IMR-90 (cell line): ENCODE results near the gene PAX5. TPM values are rescaled to one million over a fixed set of nuclear protein-coding genes. Genes with fewer than 3 reads are reported as not detected.
A peak's percentile ranks its signal among the peaks of the same experiment; 100 is the strongest.

Experiments used
- ATAC-seq: fragments of 200-7000 bp; cut with Tn5 transposase; 2 replicates; pipeline ENCODE4 v1.9.1; 2020; ENCODE audit warnings: low read depth, mild to moderate bottlenecking, moderate library complexity
- BruUV-seq: library from RNA; stranded (reverse); fragments of 400-500 nt; replicated peaks from 2 replicates; lab custom pipeline; 2021; lab: Mats Ljungman, UMichigan
- CTCF ChIA-PET: fragments of 300-600 bp; formaldehyde crosslinking; extraction: SDS; loops from one replicate; lab custom pipeline; 2021; ENCODE audit warnings: antibody characterized with exemption; lab: Yijun Ruan, JAX
- POLR2A ChIA-PET: fragments of 300-600 bp; sonication (Branson Sonifier 250); formaldehyde crosslinking; loops from one replicate; lab custom pipeline; 2022; ENCODE audit warnings: antibody characterized with exemption; ENCODE audit not compliant: unreplicated experiment; lab: Charles Lee
- DNase-seq: peaks from one replicate; pipeline ENCODE4 v3.0.0; 2013
- H2AFZ ChIP-seq: replicated peaks from 2 replicates; pipeline ENCODE3; 2013; ENCODE audit warnings: low read length, mild to moderate bottlenecking; ENCODE audit not compliant: poor library complexity
- H2AK5ac ChIP-seq: 2 replicates; pipeline ENCODE4 v1.6.1; 2013; ENCODE audit warnings: low read depth, low read length, inconsistent platforms
- H2AK9ac ChIP-seq: replicated peaks from 2 replicates; pipeline ENCODE3; 2013; ENCODE audit warnings: mild to moderate bottlenecking, low read depth, low read length, moderate library complexity; ENCODE audit not compliant: poor library complexity
- H2BK120ac ChIP-seq: 2 replicates; pipeline ENCODE4 v1.6.1; 2013; ENCODE audit warnings: low read depth, low read length, inconsistent platforms
- H2BK15ac ChIP-seq: 3 replicates; pipeline ENCODE4 v1.6.1; 2013; ENCODE audit warnings: low read depth, low read length, inconsistent platforms
- H2BK20ac ChIP-seq: 2 replicates; pipeline ENCODE4 v1.6.1; 2013; ENCODE audit warnings: low read depth, mild to moderate bottlenecking, inconsistent platforms, low read length, moderate library complexity
- H2BK5ac ChIP-seq: 2 replicates; pipeline ENCODE4 v1.6.1; 2013; ENCODE audit warnings: mild to moderate bottlenecking, low read depth, low read length, inconsistent platforms; ENCODE audit not compliant: poor library complexity, severe bottlenecking
- H3K14ac ChIP-seq: replicated peaks from 2 replicates; pipeline ENCODE4 v1.6.1; 2013; ENCODE audit warnings: low read depth, low read length, inconsistent platforms
- H3K18ac ChIP-seq: 2 replicates; pipeline ENCODE4 v1.6.1; 2013; ENCODE audit warnings: low read depth, low read length, control low read depth
- H3K23ac ChIP-seq: 2 replicates; pipeline ENCODE4 v1.6.1; 2013; ENCODE audit warnings: low read depth, low read length, inconsistent platforms
- H3K27ac ChIP-seq: 2 replicates; pipeline ENCODE4 v1.5.1; 2013; ENCODE audit warnings: mild to moderate bottlenecking, control low read depth, low read length; ENCODE audit not compliant: insufficient read depth
- H3K27me3 ChIP-seq: 2 replicates; pipeline ENCODE4 v1.6.1; 2013; ENCODE audit warnings: low read length; ENCODE audit not compliant: control insufficient read depth, insufficient read depth
- H3K36me3 ChIP-seq: 2 replicates; pipeline ENCODE4 v1.6.1; 2013; ENCODE audit warnings: low read length, mixed read lengths; ENCODE audit not compliant: control insufficient read depth, insufficient read depth
- H3K4ac ChIP-seq: 2 replicates; pipeline ENCODE4 v1.6.1; 2013; ENCODE audit warnings: low read depth, low read length, inconsistent platforms
- H3K4me1 ChIP-seq: 2 replicates; pipeline ENCODE4 v1.6.1; 2013; ENCODE audit warnings: low read length, mixed read lengths; ENCODE audit not compliant: control insufficient read depth, insufficient read depth
- H3K4me2 ChIP-seq: 2 replicates; pipeline ENCODE4 v1.6.1; 2013; ENCODE audit warnings: low read depth, mild to moderate bottlenecking, control low read depth, low read length, moderate library complexity
- H3K4me3 ChIP-seq: 2 replicates; pipeline ENCODE4 v1.5.1; 2013; ENCODE audit warnings: low read depth, mild to moderate bottlenecking, control low read depth, low read length, moderate library complexity; ENCODE audit not compliant: insufficient read depth
- H3K56ac ChIP-seq: 2 replicates; pipeline ENCODE4 v1.6.1; 2013; ENCODE audit warnings: low read length, inconsistent platforms; ENCODE audit not compliant: insufficient read depth; ENCODE audit errors: extremely low read depth
- H3K79me1 ChIP-seq, 2 experiments: 2 replicates each; pipeline ENCODE4 v1.6.1; 2013; ENCODE audit warnings: low read length in 2 of 2, inconsistent platforms in 1 of 2, low read depth in 1 of 2
- H3K9ac ChIP-seq: 2 replicates; pipeline ENCODE4 v1.6.1; 2013; ENCODE audit warnings: low read depth, low read length, control low read depth
- H3K9me1 ChIP-seq: 2 replicates; pipeline ENCODE4 v1.6.1; 2013; ENCODE audit warnings: low read length, inconsistent platforms; ENCODE audit not compliant: insufficient read depth
- H3K9me3 ChIP-seq: 2 replicates; pipeline ENCODE4 v1.6.1; 2013; ENCODE audit warnings: low read length; ENCODE audit not compliant: control insufficient read depth, insufficient read depth
- H4K20me1 ChIP-seq: 2 replicates; pipeline ENCODE4 v1.6.1; 2013; ENCODE audit warnings: low read length, inconsistent platforms; ENCODE audit not compliant: insufficient read depth
- H4K5ac ChIP-seq: 2 replicates; pipeline ENCODE4 v1.6.1; 2013; ENCODE audit warnings: mild to moderate bottlenecking, low read depth, low read length, control low read depth
- H4K8ac ChIP-seq, 2 experiments: 2 replicates each; pipeline ENCODE4 v1.6.1; 2013; ENCODE audit warnings: low read depth in 2 of 2, low read length in 2 of 2, control low read depth in 1 of 2, inconsistent platforms in 1 of 2
- H4K91ac ChIP-seq: 2 replicates; pipeline ENCODE4 v1.6.1; 2013; ENCODE audit warnings: low read depth, low read length, inconsistent platforms; ENCODE audit not compliant: insufficient read depth
- BHLHE40 ChIP-seq: fragments of 150-350 bp; IDR thresholded peaks from 2 replicates; pipeline ENCODE4 v1.6.1; 2016; ENCODE audit warnings: mild to moderate bottlenecking, low read depth, low read length
- CEBPB ChIP-seq: IDR thresholded peaks from 2 replicates; pipeline ENCODE4 v1.6.1; 2012; ENCODE audit warnings: low read depth, low read length, improper control_type of control experiment
- CHD1 ChIP-seq: IDR thresholded peaks from 2 replicates; pipeline ENCODE4 v1.6.1; 2012; ENCODE audit warnings: low read depth, low read length, improper control_type of control experiment
- CTCF ChIP-seq: conservative IDR thresholded peaks from 2 replicates; pipeline ENCODE4 v1.5.1; 2012; ENCODE audit warnings: mild to moderate bottlenecking, low read depth, low read length, improper control_type of control experiment
- ELK1 ChIP-seq: fragments of 150-350 bp; IDR thresholded peaks from 2 replicates; pipeline ENCODE4 v1.6.1; 2016; ENCODE audit warnings: low read depth, mild to moderate bottlenecking, low read length, moderate library complexity, borderline replicate concordance
- FOS ChIP-seq: fragments of 150-350 bp; IDR thresholded peaks from 2 replicates; pipeline ENCODE4 v1.6.1; 2016; ENCODE audit warnings: low read depth, low read length
- MAFK ChIP-seq: IDR thresholded peaks from 2 replicates; pipeline ENCODE4 v1.6.1; 2012; ENCODE audit warnings: low read depth, low read length, improper control_type of control experiment
- MAZ ChIP-seq: IDR thresholded peaks from 2 replicates; pipeline ENCODE4 v1.6.1; 2012; ENCODE audit warnings: low read depth, mild to moderate bottlenecking, low read length, improper control_type of control experiment, moderate library complexity, borderline replicate concordance
- NFE2L2 ChIP-seq: fragments of 150-350 bp; IDR thresholded peaks from 2 replicates; pipeline ENCODE4 v1.6.1; 2016; ENCODE audit warnings: low read depth, mild to moderate bottlenecking, low read length
- POLR2A ChIP-seq: IDR thresholded peaks from 2 replicates; pipeline ENCODE4 v1.6.1; 2012; ENCODE audit warnings: mild to moderate bottlenecking, low read depth, low read length
- RAD21 ChIP-seq: IDR thresholded peaks from 2 replicates; pipeline ENCODE4 v1.6.1; 2012; ENCODE audit warnings: low read length, improper control_type of control experiment
- RCOR1 ChIP-seq: IDR thresholded peaks from 2 replicates; pipeline ENCODE4 v1.6.1; 2012; ENCODE audit warnings: mild to moderate bottlenecking, low read length, improper control_type of control experiment; ENCODE audit not compliant: insufficient replicate concordance
- RFX5 ChIP-seq: IDR thresholded peaks from 2 replicates; pipeline ENCODE4 v1.8.0; 2012; ENCODE audit warnings: low read depth, mild to moderate bottlenecking, low read length, moderate library complexity
- SMC3 ChIP-seq: fragments of 150-350 bp; IDR thresholded peaks from 2 replicates; pipeline ENCODE4 v1.6.1; 2016; ENCODE audit warnings: low read depth, mild to moderate bottlenecking, antibody characterized with exemption, low read length, moderate library complexity
- USF2 ChIP-seq: fragments of 150-350 bp; IDR thresholded peaks from 2 replicates; pipeline ENCODE4 v1.6.1; 2017; ENCODE audit warnings: mild to moderate bottlenecking, antibody characterized with exemption, low read length, low read depth
- WGBS, 2 experiments: methylation state at CpG; one replicate each; pipeline versions ENCODE4 v1.1.5 to v1.1.7; 2013; ENCODE audit warnings: missing lambda C conversion rate in 2 of 2; ENCODE audit not compliant: insufficient read length in 1 of 2; ENCODE audit errors: extremely low coverage in 2 of 2; 5-methylcytosine and 5-hydroxymethylcytosine counted together
- dilution Hi-C: fragments of 300-500 bp; cut with HindIII; formaldehyde crosslinking; loops from one replicate; pipeline ENCODE4 v1.14.3; 2018; ENCODE audit warnings: low sequenced_read_pairs; ENCODE audit not compliant: unreplicated experiment
- in situ Hi-C: fragments of 300-500 bp; cut with MboI; formaldehyde crosslinking; loops from 3 replicates; pipeline ENCODE4 v1.14.3; 2019; ENCODE audit warnings: low sequenced_read_pairs, inconsistent platforms, mixed read lengths
- intact Hi-C: fragments of 100-400 bp; cut with micrococcal nuclease; formaldehyde crosslinking; loops from 2 replicates; pipeline ENCODE4 v1.10.0; 2022
- polyA plus RNA-seq, 3 experiments: library from polyadenylated mRNA; depleted of rRNA; stranded (reverse); fragments of >200 nt; gene quantifications; 2 replicates each; pipeline ENCODE4 v1.2.3, GENCODE V29; 2012; ENCODE audit warnings: low replicate concordance in 1 of 3
- total RNA-seq: library from RNA; depleted of rRNA; stranded (reverse); fragments of >200 nt; gene quantifications from 2 replicates; pipeline ENCODE4 v1.2.3, GENCODE V29; 2012

PAX5 gene
- total and polyA plus RNA-seq, 2 of the 4 experiments (the other 2 are of a cell fraction): not detected

GRCh38 chr9:37025071-37025822 lies 8.8 kb downstream of the PAX5 start:
- H2BK15ac ChIP-seq: no peak overlapping the region
- intact Hi-C loops: no loop called here
- H3K79me1 ChIP-seq: no peaks in the 10 kb centered on the region
- no peak overlapping the region for H3K23ac ChIP-seq
- no peak overlapping the region for H3K27ac ChIP-seq
- DNase-seq (no peak), ATAC-seq (no peak)
- no peak overlapping the region for H4K91ac ChIP-seq
- 7% methylated on average over 10 of the region's 36 CpGs; no CpG with 5 or more reads in 1 of the 2 experiments for WGBS, 2 experiments
- peaks cover 3% of the 10 kb centered on the region; the same call in 1 of the 2 replicates for H3K4me1 ChIP-seq
- H2BK120ac ChIP-seq: no peak overlapping the region
- no peak overlapping the region for H3K9ac ChIP-seq
- peaks cover 7% of the 10 kb centered on the region; the same call in 1 of the 2 replicates for H3K9me3 ChIP-seq
- H3K18ac ChIP-seq: no peak overlapping the region
- peaks cover 94% of the 10 kb centered on the region for H3K27me3 ChIP-seq
- CTCF ChIA-PET: no interaction called here
- H3K4me2 ChIP-seq: peak overlapping the region; percentile 27
- no peak overlapping the region for H3K56ac ChIP-seq
- in situ Hi-C loops: no loop called here
- no peak overlapping the region for H2AK9ac ChIP-seq
- POLR2A ChIA-PET: no interaction called here
- H3K9me1 ChIP-seq: no peaks in the 10 kb centered on the region
- no peaks in the 10 kb centered on the region for H3K36me3 ChIP-seq
- H3K14ac ChIP-seq: no peak overlapping the region
- H3K4me3 ChIP-seq: no peak overlapping the region
- H2BK5ac ChIP-seq: no peak overlapping the region
- H2BK20ac ChIP-seq: no peak overlapping the region
- H2AFZ ChIP-seq: no peak overlapping the region
- H4K8ac ChIP-seq: no peak overlapping the region
- dilution Hi-C loops: no loop called here
- no TSS peak for BruUV-seq
- no peak overlapping the region for H3K4ac ChIP-seq
- H2AK5ac ChIP-seq: no peak overlapping the region
- no peak overlapping the region for H4K5ac ChIP-seq
- H4K20me1 ChIP-seq: peaks cover 8% of the 10 kb centered on the region; the same call in 1 of the 2 replicates
- TF ChIP-seq BHLHE40: no peak
- no peak for TF ChIP-seq CHD1
- no peak for TF ChIP-seq RCOR1
- TF ChIP-seq SMC3: no peak
- TF ChIP-seq NFE2L2: no peak
- TF ChIP-seq RAD21: no peak
- no peak for TF ChIP-seq RFX5
- no peak for TF ChIP-seq MAFK
- TF ChIP-seq USF2: no peak
- no peak for TF ChIP-seq CTCF
- no peak for TF ChIP-seq MAZ
- TF ChIP-seq ELK1: no peak
- no peak for TF ChIP-seq CEBPB
- no peak for TF ChIP-seq POLR2A
- TF ChIP-seq FOS: no peak
